Glomerular visceral epithelial cell (primary cell): ENCODE data around the gene MUL1.

Experiments
- DNase-seq: peaks from one replicate; pipeline ENCODE4 v3.0.0-alpha.2; 2016; ENCODE audit errors: extremely low spot score

Gene MUL1

DNA sequence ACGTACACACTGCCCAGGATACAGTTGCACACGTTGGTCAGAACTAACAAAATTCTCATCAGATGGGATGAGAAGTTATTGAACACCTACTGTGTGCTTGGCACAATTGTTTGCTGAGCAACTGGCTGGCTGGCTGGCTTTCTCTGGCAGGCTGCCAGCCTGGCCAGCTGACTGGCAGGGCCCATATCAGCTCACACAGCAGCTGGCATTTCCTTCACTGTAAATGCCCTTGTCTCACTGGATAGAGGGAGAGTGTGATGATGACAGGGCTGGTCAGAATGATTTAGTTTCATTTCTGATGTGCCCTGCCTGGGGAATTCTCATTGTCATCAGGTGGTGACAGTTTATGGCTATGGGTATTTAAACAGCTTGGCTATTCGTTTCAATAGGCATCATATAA, 37.8 kb downstream of the MUL1 start:
- DNase-seq: no peak

DNA sequence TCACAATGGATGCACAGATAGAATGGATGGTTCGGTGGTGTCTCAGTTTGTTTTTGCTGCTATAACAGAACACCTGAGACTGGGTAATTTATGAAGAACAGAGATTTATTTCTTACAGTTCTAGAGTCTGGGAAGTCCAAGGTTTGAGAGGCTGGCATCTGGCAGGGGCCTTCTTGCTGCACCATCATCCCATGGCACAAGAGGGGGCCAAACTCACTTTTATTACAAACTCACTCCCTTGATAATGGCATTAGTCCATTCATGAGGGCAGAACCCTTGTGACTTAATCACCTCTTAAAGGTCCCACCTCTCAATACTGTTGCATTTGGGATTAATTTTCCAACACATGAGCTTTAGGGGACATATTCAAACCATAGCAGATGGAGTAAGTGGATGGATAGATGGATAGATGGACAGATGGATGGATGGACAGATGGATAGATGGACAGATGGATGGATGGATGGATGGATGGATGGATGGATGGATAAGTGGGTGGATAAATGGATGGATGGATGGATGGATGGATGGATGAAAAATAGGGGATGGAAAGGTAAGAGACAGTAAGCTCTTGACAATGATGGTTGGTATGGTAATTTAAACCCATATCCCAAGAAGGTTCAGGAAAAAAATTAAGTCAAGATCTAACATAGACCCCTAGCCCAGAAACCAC, 38.4 kb downstream of the MUL1 start:
- peak; percentile 38 for DNase-seq

DNA sequence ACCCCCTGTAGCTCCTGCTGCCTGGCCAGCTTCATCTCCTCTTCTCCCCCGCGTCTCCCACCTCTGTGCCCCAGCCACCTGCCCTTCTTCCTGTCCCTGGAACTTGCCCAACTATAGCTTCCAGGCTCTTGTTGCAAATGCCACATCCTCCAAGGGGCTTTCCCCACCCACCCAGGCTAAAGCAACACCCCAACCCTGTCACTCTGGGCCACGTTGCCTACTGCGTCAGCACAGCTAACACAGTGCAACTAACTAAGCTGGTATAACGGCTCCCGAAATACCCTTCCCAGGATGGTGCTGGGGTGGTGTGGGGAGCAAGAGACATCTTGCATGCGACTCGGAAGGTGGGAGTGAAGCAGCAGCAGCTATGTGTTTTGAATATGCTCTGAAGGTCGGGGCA, 41.7 kb downstream of the MUL1 start:
- no peak for DNase-seq

DNA sequence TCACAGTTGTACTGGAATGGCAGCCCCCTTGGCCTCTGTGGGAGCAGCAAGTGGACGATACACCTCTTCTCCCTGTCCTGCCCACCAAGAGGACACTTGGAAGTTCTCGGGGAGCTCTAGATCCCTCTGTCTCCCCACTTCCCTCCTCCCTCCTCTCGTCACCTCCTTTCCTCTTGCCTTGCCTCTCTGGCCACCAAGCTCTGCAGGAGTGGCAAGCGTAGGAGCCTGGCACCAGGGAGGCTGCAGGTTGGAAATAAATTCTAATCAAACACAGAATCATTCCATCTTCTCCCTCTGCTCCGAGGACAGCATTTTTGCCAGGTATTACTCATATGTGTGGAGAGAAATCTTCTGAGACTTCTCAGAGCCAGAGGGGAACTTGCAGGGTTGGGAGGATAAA, 42.8 kb downstream of the MUL1 start:
- no peak for DNase-seq

DNA sequence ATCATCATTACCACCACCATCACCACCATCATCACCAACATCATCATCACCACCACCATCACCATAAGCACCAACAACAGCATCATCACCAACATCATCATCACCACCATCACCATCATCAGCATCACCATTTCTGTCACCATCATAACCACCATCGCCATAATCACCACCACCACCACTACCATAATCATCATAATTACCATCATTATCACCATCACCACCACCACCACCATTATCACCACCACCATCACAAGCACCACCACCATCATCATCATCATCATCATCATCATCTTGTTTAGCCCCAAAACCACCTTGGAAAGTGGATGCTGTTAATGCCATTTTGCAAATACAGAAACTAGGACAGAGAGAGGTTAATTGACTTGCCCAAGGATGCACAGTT, 44.4 kb downstream of the MUL1 start:
- DNase-seq: no peak

DNA sequence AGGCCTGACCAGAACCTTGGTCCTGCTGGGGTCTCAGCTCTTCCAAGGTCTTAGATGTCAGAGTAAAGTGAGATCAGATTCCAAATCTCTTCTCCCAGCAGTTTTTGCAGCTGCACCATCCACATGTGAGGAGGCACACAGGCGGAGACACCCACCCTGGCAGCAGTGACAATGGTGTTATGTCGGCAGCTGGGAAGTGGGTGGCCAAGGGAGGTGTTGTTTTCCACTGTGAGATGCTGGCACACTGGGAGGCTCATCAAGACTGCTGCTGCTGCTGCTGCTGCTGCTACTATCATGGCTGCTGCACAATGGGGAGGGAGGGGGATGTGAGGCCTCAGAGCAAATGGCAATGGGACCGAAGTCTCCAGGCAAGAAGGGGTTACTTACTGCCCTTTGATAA, 45.6 kb downstream of the MUL1 start:
- DNase-seq: no peak

DNA sequence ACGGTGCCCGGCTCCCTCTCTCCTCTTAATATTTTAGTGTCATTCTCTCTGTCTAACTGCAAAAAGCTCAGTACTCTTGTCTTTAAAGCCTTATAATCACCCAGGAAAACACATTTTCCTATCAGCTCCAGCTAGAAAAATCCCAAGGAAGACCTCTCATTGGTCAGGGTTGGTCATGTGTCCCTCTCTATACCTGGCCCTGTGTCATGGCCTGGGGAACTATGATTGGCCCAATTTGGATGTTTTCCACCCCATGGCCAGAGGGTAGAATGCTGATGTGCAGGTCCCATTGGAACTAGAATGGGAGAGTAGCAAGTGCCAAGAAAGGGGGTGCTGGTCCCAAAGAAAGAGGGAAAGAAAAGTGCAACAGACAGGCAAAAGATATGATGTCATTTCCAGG, 49.2 kb downstream of the MUL1 start:
- DNase-seq: no peak

DNA sequence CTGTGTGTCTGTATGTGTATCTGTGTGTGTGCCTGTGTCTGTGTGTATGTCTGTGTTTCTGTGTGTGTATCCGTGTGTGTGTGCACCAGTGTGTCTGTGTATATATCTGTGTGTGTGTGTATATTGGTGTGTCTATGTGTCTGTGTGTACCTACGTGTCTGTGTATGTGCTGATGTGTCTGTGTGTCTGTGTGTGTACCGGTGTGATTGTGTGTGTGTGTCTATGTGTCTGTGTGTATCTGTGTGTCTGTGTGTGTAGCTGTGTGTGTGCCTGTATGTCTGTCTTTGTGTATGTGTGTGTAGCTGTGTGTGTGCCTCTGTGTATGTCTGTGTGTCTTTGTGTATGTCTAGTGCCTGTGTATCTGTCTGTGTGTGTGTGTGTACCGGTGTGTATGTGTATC, 53.9 kb downstream of the MUL1 start:
- no peak for DNase-seq

DNA sequence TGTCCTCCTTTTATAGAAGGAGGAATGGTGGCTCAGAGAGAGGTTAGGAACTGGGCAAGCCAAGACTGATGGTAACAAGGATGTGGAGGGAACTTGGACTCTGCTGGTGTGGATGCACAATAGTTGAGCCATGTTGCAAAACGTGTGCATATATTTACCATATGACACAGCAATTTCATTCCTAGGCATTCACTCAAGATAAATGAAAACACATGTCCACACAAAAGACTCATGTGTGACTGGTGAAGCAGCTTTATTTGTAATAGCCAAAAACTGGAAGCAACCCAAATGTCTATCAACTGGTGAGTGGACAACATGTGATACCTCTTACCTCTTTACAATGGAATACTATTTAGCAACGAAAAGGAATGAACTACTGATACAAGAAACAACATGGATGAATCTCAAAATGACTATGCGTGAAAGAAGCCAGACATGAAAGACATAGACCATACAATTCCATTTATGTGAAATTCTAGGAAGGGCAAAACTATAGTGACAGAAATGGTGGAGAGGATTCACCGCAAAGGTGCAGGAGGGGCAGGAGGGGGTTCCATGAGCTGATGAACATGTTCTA, 58.1 kb downstream of the MUL1 start:
- no peak for DNase-seq
